ENCODE data around the gene SLC36A2. TPM values are rescaled to one million over a fixed set of nuclear protein-coding genes. Genes with fewer than 3 reads are reported as not detected.
A peak's percentile ranks its signal among the peaks of the same experiment; 100 is the strongest.

SLC36A2 gene
- total RNA-seq, 1 experiment from 2014 or later, result not detected

DNA sequence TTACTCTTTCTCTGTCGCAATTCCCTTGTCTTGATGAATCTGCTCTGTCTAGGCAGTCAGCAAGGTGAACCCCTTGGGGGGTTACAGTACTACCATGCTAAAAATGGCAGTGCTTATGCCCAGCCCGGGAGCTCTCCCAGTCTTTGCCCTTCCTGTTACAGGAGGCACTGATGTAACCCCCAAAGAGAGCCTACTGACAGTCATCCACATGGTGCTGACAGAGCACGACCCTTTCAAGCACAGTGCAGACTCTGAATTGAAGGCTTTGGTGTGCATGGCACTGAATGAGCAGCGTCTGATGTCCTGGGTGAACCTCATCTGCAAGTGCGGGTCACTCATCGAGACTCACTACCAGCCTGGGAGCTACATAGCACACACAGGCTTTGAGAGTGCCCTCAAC lies 34.5 kb upstream of the SLC36A2 start:
- H3K27ac ChIP-seq (ENCODE audit: low read length), result no peak overlapping the region
- H3K4me3 ChIP-seq (ENCODE audit: low read depth in 2 of 2, low read length in 2 of 2), result no peak overlapping the region
- intact Hi-C loops (cut with micrococcal nuclease; ENCODE audit: unreplicated experiment) (no loop called here), in situ Hi-C loops (cut with HindIII; ENCODE audit: low pct_unique_long_range_greater_than_20kb, low sequenced_read_pairs) (no loop called here)
- no TSS peak for BruUV-seq (replicated peaks)
- H3K4me1 ChIP-seq (ENCODE audit: control insufficient read depth, insufficient read depth, low read length), result no peaks in the 10 kb centered on the region
- ATAC-seq, result 0 out of 2 replicates have a peak, but pooled peaks have one; percentile 26
- no peaks in the 10 kb centered on the region for H3K9me3 ChIP-seq (ENCODE audit: control insufficient read depth, insufficient read depth, low read depth, low read length)
- CTCF ChIA-PET, result interaction anchor here (0.6 kb wide), 1 partner anchor 914 kb away, joined by 5 read pairs; no protein-coding TSS in a partner anchor
- no peak for DNase-seq (ENCODE audit: low read depth, low spot score)
- TF ChIP-seq POLR2AphosphoS5 (IDR thresholded peaks at IDR 0.05; ENCODE audit: low read depth, low read length) (no peak), SIN3A (IDR thresholded peaks at IDR 0.05; ENCODE audit: borderline replicate concordance, insufficient read depth, low read depth, low read length) (no peak), CTCF (IDR thresholded peaks at IDR 0.05) (no peak)
- no peaks in the 10 kb centered on the region for H3K36me3 ChIP-seq (ENCODE audit: control insufficient read depth, insufficient read depth, low read length)
- POLR2A ChIA-PET, result no interaction called here
- peaks cover 3% of the 10 kb centered on the region; the same call in 1 of the 2 replicates for H3K27me3 ChIP-seq (ENCODE audit: control insufficient read depth, insufficient read depth, low read length)

DNA sequence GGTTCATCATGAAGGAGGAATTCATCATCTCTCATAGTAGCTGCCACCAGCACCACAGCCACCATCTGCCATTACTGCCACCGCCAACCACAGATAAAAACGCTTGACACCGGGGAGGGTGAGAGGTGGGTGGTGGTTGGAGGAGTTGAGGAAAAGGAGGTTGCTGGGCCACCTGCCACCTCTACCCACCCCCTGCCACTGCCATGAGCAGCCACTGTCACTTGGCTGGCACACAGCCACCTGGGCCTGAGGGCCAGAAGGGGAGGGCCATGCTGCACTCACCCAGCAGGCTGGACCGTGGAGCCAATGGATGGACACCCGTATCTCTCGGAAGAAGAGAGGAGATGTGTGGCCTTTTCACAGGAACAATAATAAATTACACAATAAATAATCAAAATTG lies 31.3 kb upstream of the SLC36A2 start:
- CTCF ChIA-PET, result no interaction called here
- Histone ChIP-seq H3K27me3 (ENCODE audit: control insufficient read depth, insufficient read depth, low read length) (no peaks in the 10 kb centered on the region), H3K9me3 (ENCODE audit: control insufficient read depth, insufficient read depth, low read depth, low read length) (no peaks in the 10 kb centered on the region), H3K4me1 (ENCODE audit: control insufficient read depth, insufficient read depth, low read length) (no peaks in the 10 kb centered on the region), H3K4me3 (ENCODE audit: low read depth in 2 of 2, low read length in 2 of 2) (no peak overlapping the region), H3K36me3 (ENCODE audit: control insufficient read depth, insufficient read depth, low read length) (no peaks in the 10 kb centered on the region), H3K27ac (ENCODE audit: low read length) (no peak overlapping the region)
- no peak for DNase-seq (ENCODE audit: low read depth, low spot score)
- no peak for ATAC-seq
- no TSS peak for BruUV-seq (replicated peaks)
- POLR2A ChIA-PET, result no interaction called here
- no peak for TF ChIP-seq CTCF (IDR thresholded peaks at IDR 0.05)
- TF ChIP-seq SIN3A (IDR thresholded peaks at IDR 0.05; ENCODE audit: borderline replicate concordance, insufficient read depth, low read depth, low read length), result no peak
- no peak for TF ChIP-seq TCF7L2 (IDR thresholded peaks at IDR 0.05; ENCODE audit: low read depth, low read length)
- TF ChIP-seq REST (IDR thresholded peaks at IDR 0.05; ENCODE audit: insufficient read depth in 1 of 2, low read depth in 2 of 2, low read length in 1 of 2), result no peak
- no peak for TF ChIP-seq POLR2AphosphoS5 (IDR thresholded peaks at IDR 0.05; ENCODE audit: low read depth, low read length)
- in situ Hi-C loops (cut with HindIII; ENCODE audit: low pct_unique_long_range_greater_than_20kb, low sequenced_read_pairs) (no loop called here), intact Hi-C loops (cut with micrococcal nuclease; ENCODE audit: unreplicated experiment) (no loop called here)

All from Panc1 (cell line).